CD4-positive, alpha-beta T cell treated with Interferon alpha-2 for 1 hour (primary cell): ENCODE results near the gene SPACA7.

Experiments used
- DNase-seq, 2 donors: peaks; one replicate each; pipeline ENCODE4 v3.0.0-alpha.2; 2020 to 2022

The SPACA7 gene

GRCh38 chr13:112448621-112449544, 72.7 kb downstream of the SPACA7 start:
- DNase-seq: no peak

DNA sequence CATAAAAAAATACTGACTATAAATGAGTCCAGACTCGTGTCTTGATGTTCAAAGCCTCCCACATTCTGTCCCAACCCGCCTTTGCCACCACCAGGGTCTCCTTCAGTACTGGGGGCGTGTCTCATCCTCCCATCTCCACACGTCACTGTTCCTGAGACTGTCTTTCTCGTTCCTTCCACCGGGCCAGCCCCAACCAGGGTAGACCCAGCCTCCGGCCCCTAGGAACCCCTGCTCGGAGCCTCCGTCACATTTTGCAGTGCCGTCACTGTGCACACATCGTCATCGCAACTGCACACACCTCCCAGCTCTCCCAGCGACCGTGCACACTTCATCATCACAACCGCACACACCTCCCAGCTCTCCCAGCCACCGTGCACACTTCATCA, 73.4 kb downstream of the SPACA7 start:
- no peak for DNase-seq

- DNase-seq: no peak
These were observed 74.2 kb downstream of the SPACA7 start for GRCh38 chr13:112450118-112450903.

- no peak for DNase-seq
These were observed 74.7 kb downstream of the SPACA7 start for GRCh38 chr13:112450904-112451240.

DNA sequence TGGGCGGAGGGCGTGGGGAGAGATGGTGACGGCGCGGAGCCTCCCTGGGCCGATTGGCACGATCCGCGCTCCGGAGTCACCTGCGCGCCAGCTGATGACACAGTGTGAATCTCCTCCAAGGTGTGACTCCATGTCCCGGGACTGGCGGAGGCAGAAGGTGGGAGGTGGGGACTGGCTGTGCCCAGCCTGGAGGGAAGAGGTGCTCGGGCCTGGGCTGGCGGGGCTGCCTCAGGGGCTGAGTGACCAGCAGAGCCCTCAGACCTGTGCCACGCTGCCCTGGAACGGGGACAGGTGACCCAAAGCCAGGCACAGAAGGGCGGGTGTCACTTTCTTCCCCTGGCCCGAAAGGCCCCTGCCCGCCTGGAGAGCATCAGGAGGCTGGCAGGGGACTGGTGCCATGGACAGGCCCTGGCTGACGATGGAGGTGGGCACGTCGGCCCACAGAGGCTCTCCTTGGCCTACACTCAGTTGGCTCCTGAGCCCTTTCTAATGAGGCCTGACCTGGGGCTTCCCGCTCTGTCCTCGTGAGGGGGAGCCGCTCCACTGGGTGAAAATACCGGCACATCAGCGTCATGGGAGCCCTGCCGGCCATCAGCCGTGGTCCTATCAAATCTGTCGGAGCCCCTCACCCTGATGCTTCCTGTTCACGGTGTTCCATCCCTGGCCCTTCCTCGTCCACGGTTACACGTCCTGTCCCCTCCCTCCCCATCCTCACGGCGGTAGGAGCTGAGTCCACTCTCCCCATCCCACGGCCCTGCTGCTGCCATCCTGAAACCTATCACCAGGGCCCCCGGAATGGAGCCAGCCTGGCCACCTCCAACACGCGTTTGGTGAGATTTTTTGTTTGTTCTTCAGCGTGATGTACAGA, 75.6 kb downstream of the SPACA7 start:
- DNase-seq: no peak

GRCh38 chr13:112452380-112453206, 76.4 kb downstream of the SPACA7 start:
- no peak for DNase-seq

GRCh38 chr13:112453207-112453829, 77.2 kb downstream of the SPACA7 start:
- no peak for DNase-seq

DNA sequence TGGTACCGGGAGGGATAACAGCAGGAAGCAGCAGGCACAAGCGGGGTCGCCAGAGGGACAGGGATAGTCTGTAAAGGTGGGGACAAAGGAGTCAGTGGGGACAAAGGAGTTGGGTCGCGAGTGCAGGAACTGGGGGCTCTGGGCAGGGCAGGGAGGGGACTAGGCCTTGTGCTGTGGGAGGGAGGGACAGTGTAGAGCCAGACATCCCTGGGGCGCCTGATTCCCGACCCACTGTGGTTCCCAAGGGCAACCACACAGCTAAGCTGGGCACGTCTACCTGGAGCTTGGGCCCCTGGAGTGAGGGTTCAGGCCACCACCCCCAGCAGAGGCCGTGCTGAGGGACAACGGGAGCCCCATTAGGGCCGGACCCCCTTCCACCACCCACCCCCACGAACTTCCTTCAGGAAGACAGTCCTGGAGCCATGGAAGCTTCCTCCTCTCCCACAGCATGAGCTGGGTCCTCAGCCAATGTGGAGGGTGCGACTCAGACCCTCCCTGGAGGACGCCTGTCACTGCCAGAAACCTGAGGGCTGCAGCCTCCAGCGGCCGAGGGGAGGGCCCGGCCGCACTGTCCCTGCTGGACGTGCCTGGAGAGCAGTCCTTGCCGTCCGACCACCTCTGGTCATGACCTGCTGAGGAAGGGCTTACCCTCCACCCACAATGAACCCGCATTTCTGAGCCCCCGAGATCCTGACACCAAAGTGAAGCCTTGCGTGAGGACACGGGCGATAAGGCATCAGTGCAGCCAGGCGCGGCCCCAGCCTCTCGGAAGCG, 77.9 kb downstream of the SPACA7 start:
- no peak for DNase-seq

DNA sequence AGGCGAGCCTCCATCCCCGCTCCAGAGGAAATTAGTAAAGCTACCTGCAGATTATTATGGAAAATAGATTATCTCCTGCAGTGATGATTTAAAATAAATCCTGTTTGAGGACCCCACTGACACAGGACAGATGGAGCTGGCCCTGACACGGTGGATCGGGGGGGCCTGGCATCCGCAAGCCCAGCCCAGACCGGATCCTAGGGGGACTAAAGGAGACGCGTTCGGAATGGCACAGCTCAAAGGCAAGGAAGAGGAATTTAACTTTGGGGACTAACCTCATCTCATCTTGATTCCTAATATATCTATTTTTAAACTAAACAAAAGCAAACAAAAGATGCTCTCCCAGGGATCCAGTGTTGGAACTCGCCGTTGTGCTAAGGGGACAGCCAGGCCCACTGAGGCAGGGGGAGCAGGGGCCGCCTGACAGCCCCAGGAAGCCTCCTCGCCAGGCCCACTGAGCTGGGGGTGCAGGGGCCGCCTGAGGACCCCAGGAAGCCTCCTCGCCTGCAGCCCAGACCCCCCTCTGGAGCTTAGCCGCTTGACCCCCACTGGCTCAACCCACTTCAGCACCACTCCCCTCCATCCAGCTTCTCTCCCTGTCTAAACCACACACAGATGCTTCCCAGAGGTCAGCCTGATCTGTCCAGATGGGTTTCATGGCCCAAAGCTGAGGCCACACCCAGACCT, 78.6 kb downstream of the SPACA7 start:
- DNase-seq: no peak

DNA sequence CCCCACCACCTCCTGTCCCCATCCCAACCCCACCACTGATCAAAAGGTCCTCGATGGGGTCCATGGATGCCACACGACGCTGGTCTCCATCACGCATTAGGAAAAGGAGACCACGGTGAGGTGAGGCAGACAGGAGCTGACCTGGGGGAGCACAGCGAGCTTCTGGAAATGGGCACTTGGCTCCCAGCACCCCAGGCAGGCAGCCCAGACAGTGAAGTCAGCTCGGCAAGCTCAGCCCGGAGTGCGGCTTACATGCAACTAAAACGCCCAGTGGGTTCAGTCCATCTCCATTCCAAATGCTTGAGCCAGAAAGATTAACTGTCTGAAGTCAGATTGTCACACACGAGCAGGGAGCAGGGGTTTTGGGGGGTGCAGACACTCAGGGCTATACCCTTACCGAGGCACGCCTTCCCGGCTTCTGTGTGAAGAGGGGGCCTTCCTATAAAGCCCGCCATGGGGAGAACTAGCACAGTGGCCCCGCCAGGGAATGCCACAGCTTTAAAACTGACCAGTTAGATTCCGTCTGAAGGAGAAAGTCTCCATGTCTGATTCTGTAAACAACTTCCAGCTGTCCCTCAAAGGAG, 79.4 kb downstream of the SPACA7 start:
- DNase-seq: no peak

DNA sequence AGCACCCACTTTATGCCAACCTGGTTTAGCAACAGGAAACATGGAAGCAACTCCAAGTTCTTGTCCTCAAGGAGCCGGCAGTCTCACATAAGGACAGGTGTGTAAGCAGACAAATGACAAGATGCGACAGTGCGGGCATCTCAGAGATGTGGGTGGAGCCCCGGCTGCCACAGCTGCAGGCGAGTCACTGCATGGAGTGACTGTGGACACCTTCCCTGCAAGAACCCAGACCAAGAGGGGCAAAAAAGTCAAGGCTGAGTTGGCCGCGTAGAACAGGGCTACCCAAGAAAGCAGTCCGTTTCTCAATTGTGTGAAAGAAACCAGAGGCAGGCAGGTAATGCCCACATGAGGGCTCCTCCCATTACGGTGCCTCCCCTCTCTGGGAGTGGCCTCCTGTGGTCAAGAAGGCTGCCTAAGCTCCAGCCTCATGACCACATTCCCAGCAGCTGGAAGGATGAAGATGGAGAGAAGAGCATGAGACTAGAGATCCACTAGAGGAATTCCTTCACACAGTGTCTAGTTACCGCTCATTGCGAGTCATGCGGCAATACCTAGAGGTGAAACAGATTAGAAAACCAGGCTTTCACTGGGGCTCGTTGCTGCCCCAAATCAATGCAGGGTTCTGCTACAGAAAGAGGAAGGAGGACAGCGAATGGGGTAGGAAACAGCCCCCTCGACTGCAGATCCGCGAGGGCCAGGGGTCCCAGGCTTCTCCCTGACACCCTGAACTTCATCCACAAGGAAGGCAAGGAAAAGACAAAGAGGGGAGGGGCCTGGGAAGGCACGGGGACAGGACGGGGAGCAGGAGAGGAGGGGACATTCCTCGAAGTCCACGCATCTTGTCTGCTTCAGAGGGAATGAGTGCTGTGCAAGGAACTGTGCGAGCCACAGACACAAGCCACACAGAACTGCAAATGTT, 80.2 kb downstream of the SPACA7 start:
- DNase-seq: no peak

- DNase-seq: no peak
These were observed 80.9 kb downstream of the SPACA7 start for GRCh38 chr13:112457081-112457480.

DNA sequence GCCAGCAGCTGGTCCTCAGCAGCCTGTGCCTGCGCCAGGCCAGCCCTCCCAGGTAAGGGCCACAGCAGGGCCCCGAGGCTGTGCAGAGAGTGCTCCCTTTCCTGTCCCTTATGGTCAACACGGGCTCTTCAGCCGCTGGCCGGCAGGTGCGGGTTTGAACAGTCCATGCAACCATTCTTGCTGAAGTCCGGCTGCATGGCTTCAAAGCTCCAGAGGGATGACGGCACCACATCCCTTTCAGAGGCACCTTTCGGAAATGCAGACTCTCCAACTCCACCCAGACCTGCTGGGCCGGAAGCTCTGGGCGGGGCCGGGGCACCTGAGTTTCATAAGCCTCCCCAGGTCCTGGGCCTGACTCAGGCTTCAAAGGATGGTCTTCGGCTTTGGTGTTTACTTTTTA, 81.3 kb downstream of the SPACA7 start:
- no peak for DNase-seq

GRCh38 chr13:112462408-112462807, 86.3 kb downstream of the SPACA7 start:
- no peak for DNase-seq

GRCh38 chr13:112464720-112465119, 88.6 kb downstream of the SPACA7 start:
- DNase-seq: no peak

DNA sequence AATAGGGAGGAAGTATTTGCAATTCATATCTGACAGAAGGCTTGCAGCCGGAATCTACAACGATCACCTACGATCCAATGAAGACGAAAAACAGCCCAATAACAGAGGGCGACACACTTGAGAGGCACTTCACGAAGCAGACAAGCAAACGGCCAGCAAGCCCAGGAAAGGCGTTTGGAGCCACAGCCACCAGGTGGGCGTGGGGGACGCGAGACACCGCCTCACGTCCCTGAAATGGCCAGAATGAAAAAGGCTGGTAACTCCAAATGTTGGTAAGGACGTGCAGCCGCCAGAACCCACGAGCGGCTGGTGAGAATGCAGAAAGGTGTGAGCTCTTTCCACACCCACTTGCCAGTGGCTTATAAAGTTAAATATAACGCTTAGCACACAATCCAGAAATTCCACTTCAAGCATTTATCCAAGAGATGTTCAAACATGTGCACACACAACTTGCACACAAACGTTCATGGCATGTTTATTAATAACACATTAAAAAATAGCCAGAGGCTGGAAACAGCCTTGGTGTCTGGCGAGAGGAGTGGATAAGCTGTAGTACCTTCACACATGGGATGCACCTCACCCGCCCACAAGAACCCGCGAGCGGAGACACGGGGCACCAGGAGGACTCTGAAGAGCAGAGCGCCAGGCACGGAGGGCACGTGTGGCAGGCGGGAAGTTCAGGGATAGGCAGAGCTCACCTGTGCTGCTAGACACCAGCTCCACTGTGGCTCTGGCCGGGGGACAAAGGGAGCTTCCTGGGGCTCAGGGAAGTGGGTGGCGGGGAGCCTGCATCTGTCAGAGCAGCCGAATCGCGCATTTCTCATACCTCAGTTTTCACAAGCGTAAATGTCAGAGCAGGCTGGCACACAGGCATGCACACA, 89.3 kb downstream of the SPACA7 start:
- DNase-seq: no peak

- no peak for DNase-seq
These were observed 90.2 kb downstream of the SPACA7 start for GRCh38 chr13:112466132-112467058.
